HUES48 (cell line): Measurements from ENCODE around the gene FBXO4.
"Not testable (repeated sequence)": the region's sequence is repeated elsewhere in the genome, so short reads cannot be mapped to it uniquely, and the experiment has no call there.

Source experiments
- H3K27ac ChIP-seq: one replicate; pipeline ENCODE4 v1.7.0; 2013; ENCODE audit warnings: low read depth, low read length, inconsistent platforms
- H3K27me3 ChIP-seq: 2 replicates; pipeline ENCODE4 v1.6.1; 2013; ENCODE audit warnings: mild to moderate bottlenecking, low read length; ENCODE audit not compliant: control insufficient read depth, insufficient read depth
- H3K36me3 ChIP-seq: 2 replicates; pipeline ENCODE4 v1.6.1; 2013; ENCODE audit warnings: low read length; ENCODE audit not compliant: control insufficient read depth, insufficient read depth
- H3K4me1 ChIP-seq: 2 replicates; pipeline ENCODE4 v1.6.1; 2013; ENCODE audit warnings: mild to moderate bottlenecking, low read length; ENCODE audit not compliant: control insufficient read depth, insufficient read depth
- H3K4me3 ChIP-seq: 2 replicates; pipeline ENCODE4 v1.5.1; 2013; ENCODE audit warnings: mild to moderate bottlenecking, low read depth, low read length
- H3K9ac ChIP-seq: 2 replicates; pipeline ENCODE4 v1.6.1; 2013; ENCODE audit warnings: mild to moderate bottlenecking, low read depth, low read length, moderate library complexity
- H3K9me3 ChIP-seq: 2 replicates; pipeline ENCODE4 v1.6.1; 2013; ENCODE audit warnings: low read length; ENCODE audit not compliant: control insufficient read depth, insufficient read depth

Gene FBXO4

DNA sequence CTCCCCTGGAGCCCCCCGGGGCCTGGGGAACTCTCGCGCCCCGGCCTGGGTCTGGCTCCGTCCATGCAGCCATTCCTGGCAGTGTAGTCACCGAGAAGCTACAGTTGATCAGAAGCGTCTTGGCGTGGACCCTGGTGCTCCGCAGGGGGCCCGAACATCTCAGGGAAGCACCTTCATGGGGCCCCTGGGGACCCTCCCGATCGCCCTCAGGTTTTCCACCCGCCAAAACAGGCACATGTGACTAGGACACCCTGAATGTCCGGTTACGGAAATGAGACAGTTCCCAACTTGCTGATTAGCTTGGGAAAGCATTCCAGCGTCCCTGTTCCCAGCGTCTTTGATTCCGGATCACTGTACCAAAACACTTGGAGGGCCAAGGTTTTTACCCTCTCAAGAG lies 472 bp downstream of the FBXO4 start:
- Histone ChIP-seq H3K36me3 (0 out of 2 replicates have a peak, but pooled peaks cover under 1% of the 10 kb centered on the region), H3K4me1 (peaks cover 4% of the 10 kb centered on the region; the same call in 1 of the 2 replicates), H3K4me3 (peak overlapping the region; percentile 71), H3K9ac (peak overlapping the region; percentile 74), H3K27ac (no peak overlapping the region), H3K27me3 (no peaks in the 10 kb centered on the region), H3K9me3 (no peaks in the 10 kb centered on the region)

DNA sequence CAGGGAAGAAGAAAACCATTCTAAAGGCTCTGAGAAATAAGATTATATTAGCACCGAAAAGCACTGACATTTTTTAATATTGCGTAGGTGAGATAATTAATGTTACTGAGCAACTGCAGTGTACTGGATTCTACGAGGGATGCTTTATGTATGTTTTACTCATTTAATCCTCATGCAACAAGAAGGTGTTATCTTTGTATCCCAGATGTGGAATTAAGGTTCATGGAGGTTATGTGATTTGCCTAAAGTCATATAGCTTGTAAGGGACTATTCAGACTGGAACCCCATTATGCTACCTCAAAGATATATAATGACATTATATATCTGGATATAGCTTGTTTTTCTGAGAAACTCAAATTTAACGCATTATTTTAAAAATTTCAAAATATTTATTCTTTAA lies 2.5 kb downstream of the FBXO4 start:
- no peak overlapping the region for H3K9ac ChIP-seq

DNA sequence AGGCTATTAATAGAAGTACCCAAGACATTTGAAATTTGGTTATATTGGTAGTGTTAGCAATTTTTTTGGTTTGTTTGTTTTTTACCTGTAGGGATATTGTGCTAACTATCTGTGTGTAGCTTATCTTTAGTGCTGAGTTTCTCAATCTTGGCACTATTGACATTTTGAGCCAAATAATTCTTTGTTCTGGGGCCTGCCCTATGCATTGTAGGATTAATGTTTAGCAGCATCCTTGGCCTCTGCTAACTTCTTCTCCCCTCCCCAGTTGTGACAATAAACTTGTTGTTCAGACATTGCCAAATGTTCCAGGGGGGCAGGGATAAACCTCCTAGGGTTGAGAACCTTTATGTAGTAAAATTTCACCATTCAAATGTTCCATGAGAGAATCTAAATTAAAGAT lies 4.0 kb downstream of the FBXO4 start:
- H3K9me3 ChIP-seq, result no peaks in the 10 kb centered on the region
- H3K4me3 ChIP-seq, result no peak overlapping the region
- no peak overlapping the region for H3K9ac ChIP-seq
- no peak overlapping the region for H3K27ac ChIP-seq
- no peaks in the 10 kb centered on the region; the same call in 1 of the 2 replicates for H3K4me1 ChIP-seq
- H3K36me3 ChIP-seq, result no peaks in the 10 kb centered on the region
- H3K27me3 ChIP-seq, result no peaks in the 10 kb centered on the region

More for the DNA sequence above, 2.5 kb downstream of the FBXO4 start:
- H3K4me3 ChIP-seq, result no peak overlapping the region
- no peaks in the 10 kb centered on the region for H3K36me3 ChIP-seq
- H3K4me1 ChIP-seq, result no peaks in the 10 kb centered on the region; the same call in 1 of the 2 replicates
- no peaks in the 10 kb centered on the region for H3K27me3 ChIP-seq
- no peak overlapping the region for H3K27ac ChIP-seq
- no peaks in the 10 kb centered on the region for H3K9me3 ChIP-seq

DNA sequence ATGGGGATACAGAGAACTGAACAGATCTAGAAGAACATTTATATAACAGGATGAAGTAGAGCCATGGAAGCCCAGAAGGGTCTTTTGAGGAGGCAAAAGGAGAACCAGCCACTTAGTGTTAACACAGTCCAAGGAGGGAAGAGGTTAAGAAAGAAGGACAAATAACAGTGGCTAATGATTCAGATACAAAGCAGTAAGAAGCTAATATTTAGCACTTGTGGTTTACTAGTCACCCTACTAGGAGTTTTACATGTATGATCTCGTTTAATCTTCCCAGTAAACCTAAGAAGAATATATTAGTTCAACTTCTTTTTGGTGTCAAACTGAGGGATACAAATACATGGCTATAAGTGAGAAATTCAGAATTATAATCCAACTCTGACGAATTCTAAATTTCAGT lies 7.7 kb downstream of the FBXO4 start:
- no peaks in the 10 kb centered on the region for H3K9me3 ChIP-seq
- no peak overlapping the region for H3K9ac ChIP-seq
- H3K4me3 ChIP-seq, result no peak overlapping the region
- no peak overlapping the region for H3K27ac ChIP-seq
- H3K4me1 ChIP-seq, result peaks cover 6% of the 10 kb centered on the region; the same call in 1 of the 2 replicates
- H3K36me3 ChIP-seq, result no peaks in the 10 kb centered on the region
- no peaks in the 10 kb centered on the region for H3K27me3 ChIP-seq

DNA sequence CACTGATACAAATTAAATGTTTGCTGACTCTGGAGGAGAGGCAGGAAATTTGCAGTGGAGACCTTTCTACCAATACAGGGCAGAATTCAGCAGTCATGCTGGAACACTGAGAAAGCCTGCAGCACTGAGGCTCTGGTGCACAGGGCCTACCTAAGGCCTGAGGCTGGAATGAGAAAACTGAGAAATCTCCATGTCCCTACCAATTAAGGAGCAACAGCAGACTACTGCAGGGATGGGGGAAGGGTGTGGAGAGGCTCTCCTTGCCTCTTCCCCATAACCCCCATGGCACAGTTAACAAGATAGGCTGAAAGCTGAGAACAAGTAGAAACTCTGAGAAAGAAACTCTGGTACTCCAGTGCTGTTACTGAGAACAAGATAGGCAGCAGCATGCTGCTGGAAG lies 10.5 kb downstream of the FBXO4 start:
- H3K27ac ChIP-seq, result no peak overlapping the region
- H3K36me3 ChIP-seq, result no peaks in the 10 kb centered on the region
- H3K9me3 ChIP-seq, result no peaks in the 10 kb centered on the region
- H3K9ac ChIP-seq, result no peak overlapping the region
- peaks cover 6% of the 10 kb centered on the region; the same call in 1 of the 2 replicates for H3K4me1 ChIP-seq
- no peaks in the 10 kb centered on the region for H3K27me3 ChIP-seq
- no peak overlapping the region for H3K4me3 ChIP-seq

DNA sequence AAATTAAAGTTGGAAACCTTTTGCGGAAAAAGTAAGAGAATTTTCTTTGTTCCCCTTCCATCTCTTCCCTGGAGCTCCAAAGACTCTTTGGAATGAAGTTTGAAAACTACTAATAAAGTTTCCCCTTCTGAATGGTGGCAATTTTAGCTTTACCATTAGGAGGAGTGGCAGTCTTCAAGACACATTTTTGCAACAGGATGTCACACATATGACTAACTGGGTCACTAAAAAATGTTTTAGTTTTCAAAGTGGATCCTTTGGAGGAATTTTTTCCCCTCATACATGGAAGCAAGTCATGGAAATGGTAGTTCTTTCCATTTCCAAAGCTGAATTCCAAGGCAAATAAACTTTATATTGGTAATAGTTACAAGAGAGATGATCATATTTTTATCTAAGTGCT lies 15.6 kb downstream of the FBXO4 start:
- H3K27me3 ChIP-seq, result no peaks in the 10 kb centered on the region
- no peak overlapping the region for H3K9ac ChIP-seq
- peaks cover 2% of the 10 kb centered on the region; the same call in 1 of the 2 replicates for H3K4me1 ChIP-seq
- H3K36me3 ChIP-seq, result no peaks in the 10 kb centered on the region
- no peak overlapping the region for H3K4me3 ChIP-seq
- H3K27ac ChIP-seq, result no peak overlapping the region
- H3K9me3 ChIP-seq, result no peaks in the 10 kb centered on the region

DNA sequence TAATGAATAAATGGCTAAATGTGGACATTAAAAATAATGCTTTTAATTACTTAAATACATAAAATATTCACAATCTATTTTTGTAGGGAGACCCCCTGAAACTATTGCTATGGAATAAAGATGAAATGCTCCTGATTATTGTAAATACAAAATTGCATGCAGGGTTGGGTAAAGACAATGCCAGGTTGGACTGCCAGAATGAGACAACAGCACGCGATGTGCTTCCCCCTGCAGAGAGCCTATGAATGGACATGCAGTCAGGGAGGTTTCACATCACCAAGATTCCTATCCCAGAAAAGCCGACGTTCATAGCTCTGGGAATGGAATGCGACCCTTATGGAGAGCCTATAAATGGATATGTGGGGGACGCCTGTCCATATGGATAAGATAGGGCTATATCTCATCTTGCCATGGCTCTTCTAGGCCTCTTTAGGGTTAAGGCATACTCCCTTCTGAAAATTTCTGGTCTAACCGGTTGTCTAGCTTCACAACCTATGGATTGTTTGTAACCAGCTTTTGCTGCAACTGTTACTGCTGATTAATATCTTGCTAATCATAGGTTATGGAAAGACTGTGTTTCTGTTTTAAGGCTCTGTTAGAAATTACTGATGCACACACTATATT lies 20.4 kb downstream of the FBXO4 start:
- not testable (repeated sequence) for H3K4me3 ChIP-seq, H3K4me1 ChIP-seq, H3K9me3 ChIP-seq, H3K9ac ChIP-seq, H3K36me3 ChIP-seq, H3K27me3 ChIP-seq, H3K27ac ChIP-seq

DNA sequence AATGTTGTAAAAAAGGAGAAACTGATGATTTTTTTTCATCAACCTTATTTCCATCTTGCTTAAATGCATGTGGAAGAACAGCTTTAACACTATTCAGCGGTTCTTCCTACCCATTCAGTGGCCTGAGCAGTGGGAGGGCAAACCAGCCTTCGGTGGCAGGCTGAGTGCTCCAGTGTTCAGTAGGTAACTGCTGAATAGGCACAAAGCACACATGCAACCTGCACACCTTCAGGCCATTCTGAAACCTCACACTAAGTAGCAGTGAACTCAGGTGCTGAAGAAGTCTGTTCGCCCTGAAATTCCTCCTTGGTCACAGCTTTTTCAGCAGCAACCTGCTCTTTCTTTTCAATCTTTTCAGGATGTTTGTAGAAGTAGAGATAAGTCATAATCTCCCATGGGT lies 26.1 kb downstream of the FBXO4 start:
- Histone ChIP-seq H3K27ac (no peak overlapping the region), H3K36me3 (no peaks in the 10 kb centered on the region), H3K9me3 (no peaks in the 10 kb centered on the region), H3K27me3 (no peaks in the 10 kb centered on the region), H3K9ac (no peak overlapping the region), H3K4me3 (no peak overlapping the region), H3K4me1 (no peaks in the 10 kb centered on the region)

DNA sequence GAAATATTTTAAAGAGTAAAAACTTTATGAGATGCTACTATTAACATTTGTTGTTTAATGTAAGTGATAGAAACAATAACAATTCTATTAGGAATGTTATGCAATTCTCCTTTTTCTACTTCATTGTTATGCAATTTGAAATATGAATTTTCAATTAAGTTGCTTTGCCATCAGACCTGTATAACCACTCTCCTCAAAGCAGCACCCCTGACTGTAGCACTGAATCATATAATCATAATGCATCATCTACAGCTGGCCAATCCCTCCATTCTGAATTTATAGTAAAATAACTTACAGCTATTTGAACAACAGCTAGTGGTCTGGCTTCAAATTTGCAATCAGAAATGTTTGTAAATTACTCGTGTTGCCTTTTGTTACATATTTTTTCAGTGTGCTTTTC lies 29.2 kb downstream of the FBXO4 start:
- Histone ChIP-seq H3K4me1 (no peaks in the 10 kb centered on the region), H3K4me3 (no peak overlapping the region), H3K27ac (no peak overlapping the region), H3K9ac (no peak overlapping the region), H3K9me3 (no peaks in the 10 kb centered on the region), H3K27me3 (no peaks in the 10 kb centered on the region), H3K36me3 (no peaks in the 10 kb centered on the region)

DNA sequence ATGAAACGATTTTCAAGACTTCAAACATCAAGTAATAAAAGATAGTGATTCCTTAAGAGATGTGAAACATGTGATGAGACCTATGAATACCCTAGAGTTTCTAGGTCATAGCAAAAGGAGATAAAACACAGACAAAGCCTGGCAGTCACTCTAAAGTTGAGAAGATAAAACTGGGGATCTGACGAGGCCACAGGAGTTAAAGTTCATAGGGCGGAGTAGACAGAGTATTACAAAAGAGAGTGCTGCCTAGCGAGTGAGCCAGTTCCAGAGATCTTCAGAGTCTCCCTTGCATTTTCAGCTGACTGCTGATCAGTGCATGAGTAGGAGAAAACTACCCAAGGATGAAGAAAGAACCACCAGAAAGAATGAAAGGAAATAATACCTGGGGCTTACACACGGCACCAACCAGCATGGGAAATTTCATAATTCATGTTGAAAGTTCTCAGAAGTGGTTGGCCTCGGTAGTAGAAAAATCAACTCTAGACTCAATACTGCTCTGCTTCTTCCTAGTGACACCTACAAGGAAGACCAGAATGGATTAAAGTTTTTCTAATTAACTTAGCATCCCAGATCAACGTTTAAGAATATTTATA lies 30.4 kb downstream of the FBXO4 start:
- H3K4me3 ChIP-seq, result no peak overlapping the region

DNA sequence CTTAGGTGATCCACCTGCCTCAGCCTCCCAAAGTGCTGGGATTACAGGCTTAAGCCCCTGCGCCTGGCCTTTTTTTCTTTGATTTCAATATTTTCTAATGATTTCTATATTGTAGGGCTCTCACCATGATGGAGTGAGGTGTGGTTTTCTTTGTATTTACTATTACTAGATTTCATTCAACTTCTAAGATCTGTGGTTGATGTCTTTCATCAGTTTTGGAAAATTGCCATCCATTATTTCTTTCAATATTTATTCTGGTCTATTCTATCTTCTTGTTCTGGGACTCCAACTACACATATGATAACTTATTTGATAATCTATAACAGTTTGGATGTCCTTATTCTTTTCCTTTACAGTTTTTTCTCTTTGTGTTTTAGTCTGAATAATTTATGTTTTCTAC lies 31.9 kb downstream of the FBXO4 start:
- Histone ChIP-seq H3K4me1 (no peaks in the 10 kb centered on the region), H3K9me3 (no peaks in the 10 kb centered on the region), H3K27ac (no peak overlapping the region), H3K9ac (no peak overlapping the region), H3K36me3 (no peaks in the 10 kb centered on the region), H3K4me3 (no peak overlapping the region), H3K27me3 (no peaks in the 10 kb centered on the region)

More for the DNA sequence above, 30.4 kb downstream of the FBXO4 start:
- no peak overlapping the region for H3K27ac ChIP-seq
- H3K4me1 ChIP-seq, result no peaks in the 10 kb centered on the region
- no peaks in the 10 kb centered on the region for H3K27me3 ChIP-seq
- H3K9ac ChIP-seq, result no peak overlapping the region
- H3K36me3 ChIP-seq, result no peaks in the 10 kb centered on the region
- no peaks in the 10 kb centered on the region for H3K9me3 ChIP-seq
